ENCODE measurements around the gene PAH.
A peak's percentile ranks its signal among the peaks of the same experiment; 100 is the strongest.
"Not testable (repeated sequence)": the region's sequence is repeated elsewhere in the genome, so short reads cannot be mapped to it uniquely, and the experiment has no call there.

PAH gene

DNA sequence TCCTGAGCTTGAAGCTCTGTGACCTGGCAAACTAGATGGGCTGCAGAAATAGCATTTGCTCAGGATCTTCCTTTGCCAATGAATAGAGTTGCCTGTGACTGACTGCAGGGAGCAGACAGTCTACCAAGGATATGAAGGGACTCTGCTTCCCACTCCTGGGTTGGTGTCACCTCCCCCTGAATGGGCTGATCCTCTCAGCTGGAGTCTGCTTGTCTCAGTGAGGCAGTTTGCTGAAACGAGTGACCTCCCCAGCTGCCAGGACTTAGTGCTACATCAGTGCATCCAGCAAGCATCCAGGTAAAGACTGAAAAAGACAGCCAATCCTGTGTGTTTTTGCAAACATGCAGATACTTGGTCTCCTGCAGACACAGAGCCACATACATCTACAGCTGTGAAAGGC, 28.5 kb downstream of the PAH start:
- DNase-seq = no peak

DNA sequence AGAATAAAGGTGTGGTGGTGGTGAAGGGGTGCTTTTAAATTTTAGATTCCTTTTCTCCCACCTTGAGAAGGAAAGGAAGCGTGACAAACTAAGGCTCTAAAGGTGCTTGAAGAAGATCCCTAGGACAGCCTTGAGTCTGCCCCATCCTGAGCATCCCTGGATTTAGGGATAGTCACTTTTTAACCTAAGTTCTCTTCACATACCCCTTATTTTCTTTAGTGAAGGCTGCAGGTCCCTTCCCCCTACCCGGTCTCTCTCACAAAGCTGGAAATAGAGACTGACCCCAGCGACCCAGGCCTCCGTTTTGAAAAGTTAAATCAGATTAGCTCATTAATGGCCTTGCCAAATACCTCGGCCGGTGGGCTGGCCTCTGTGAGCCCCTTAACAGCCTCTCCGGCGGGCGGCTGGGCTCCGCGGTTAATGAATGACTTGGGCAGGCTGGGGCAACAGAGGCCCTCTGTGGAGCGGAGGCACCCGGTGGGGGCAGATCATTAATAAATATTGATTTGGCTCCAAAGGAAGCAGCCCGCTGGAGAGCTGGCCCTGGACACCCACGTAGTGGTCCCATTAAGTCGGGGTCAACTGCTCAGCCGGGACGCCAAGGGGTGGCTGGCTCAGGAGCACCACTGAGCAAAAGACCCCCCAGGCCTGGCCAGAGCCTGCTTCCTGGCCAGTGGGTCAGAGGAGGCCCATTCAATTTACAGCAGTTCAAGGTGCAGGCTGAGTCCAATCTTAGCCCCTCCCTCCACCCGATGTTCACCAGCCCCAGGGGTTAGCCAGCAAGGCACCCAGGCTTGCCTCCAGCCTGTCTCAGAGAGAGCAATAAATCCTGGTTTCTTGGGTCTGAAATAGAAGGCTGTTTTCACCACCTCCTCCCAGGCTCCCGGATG, 31.8 kb downstream of the PAH start:
- DNase-seq = no peak

DNA sequence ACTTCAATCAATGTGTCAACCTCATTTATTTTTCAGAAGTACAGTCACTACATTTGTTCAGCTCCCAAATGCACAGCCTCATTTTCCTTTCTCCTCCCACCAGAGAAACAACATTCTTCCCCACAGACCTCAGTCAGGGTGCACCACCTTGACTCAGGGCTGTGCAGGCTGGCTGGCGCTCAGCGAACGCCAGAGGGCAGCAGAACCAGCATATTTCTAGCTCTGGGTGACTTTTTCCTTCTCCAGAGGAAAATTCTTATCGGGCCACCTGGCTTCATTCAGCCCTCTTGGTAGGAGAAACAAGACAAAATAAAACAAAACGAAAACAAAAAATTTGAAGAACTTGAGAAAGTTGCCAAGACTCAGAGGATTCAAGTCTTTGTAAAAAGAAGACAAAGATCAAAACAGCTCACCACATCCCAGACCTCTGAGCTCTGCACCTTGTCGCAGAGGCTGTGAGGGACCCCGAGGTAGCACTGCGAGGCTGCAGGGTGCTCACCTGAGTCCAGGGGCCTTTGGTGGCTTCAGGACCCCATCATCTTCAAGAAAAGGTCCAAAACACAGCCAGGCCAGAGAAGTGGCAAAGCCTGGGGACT, 33.7 kb downstream of the PAH start:
- peak; percentile 14 for DNase-seq

DNA sequence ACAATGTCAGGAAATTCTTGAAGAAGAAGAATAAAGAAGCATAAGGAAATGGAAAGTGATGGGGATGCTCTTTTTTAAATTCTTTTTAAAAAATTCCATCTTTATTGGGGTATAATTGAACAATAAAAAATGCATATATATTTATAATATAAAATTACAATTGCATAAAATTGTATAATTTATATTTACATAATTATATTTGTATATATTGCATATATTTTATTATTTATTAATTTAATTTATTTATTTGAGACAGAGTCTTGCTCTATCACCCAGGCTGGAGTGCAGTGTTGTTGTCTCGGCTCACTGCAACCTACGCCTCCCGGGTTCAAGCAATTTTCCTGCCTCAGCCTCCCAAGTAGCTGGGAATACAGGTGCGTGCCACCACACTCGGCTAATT, 36.3 kb downstream of the PAH start:
- DNase-seq = no peak

DNA sequence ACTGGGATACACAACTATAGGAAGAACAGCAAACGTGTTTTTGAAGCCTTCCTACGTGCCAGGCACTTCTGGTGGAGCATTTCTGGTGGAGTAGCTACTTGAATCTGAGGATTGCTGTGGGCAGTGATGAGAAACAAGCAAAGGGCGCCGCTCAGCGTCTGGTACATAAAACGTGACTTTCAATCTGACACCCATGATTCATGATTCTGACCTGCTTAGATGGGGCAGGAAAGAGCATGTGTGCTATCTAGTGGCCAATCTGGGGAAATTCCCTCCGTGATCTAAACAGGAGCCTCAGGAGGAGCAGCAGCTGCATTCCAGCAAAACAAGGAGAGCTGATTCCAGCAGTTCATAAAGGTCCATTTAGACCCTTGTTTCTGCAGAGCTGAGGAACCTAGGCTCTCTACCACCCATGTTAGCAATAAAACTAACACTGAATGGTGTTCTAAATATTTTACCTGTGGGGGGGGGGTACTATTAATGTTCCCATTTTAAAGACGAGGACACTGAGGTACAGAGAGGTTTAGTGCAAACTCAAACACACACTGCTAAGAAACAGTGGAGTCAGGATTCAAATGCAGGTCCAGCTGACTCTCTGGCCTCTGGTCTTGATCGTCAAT, 37.8 kb downstream of the PAH start:
- peak; percentile 89 for DNase-seq

DNA sequence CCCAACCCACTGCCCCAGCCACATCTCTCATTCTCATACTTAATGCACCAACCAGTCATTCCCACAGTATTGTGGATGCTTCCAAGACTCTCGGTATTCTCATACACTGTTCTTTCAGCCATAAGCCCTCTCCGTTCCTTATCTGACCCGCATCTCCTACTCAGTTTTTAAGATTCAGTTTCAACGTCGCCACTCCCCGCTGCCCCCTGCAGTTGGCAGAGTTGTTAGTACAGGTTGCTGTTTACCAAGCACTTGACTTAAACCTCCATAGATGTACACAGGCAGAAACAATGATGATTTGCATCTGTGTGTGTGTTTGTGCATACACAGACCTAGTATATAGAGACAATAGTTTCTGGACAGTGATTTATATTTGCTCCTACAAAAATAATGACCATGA, 40.2 kb downstream of the PAH start:
- no peak for DNase-seq

DNA sequence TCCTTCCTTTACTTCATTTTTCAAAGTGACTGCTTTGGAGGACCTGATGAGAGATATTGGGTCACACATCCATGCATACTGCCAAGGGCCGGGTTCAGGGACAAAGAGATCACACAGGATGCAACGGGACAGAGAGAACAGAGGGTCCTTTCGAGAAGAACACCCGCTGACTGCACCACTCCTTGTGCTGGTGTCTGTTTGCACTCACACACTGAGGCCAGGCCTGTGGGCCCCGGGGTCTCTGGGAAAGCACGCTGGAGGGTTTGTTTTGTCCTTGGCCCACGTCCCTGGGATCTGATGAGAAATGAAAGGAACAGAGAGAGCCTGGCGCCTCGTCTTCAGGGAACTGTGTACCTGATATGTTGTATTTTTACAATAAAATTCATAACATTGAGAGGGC, 42.2 kb downstream of the PAH start:
- DNase-seq = no peak

DNA sequence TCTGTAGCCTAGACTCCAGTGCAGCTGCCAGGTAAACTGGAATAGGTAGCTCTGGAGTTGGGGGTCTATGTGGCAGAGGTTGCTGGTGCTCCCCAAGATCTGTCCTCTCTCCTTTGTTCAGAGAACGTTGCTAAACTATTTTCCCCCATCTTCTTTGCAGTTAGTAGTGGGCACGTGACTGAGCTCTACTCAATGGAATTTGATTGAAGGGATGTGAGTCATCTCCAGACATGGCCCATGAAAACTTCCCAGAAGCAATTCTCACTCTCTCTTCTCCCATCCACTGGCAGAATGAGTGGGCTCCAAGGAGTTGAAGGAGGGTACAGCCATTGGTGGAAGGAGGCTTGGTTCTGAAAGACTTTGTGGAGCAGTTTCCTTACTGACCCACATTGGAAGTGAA, 44.0 kb downstream of the PAH start:
- DNase-seq = no peak

DNA sequence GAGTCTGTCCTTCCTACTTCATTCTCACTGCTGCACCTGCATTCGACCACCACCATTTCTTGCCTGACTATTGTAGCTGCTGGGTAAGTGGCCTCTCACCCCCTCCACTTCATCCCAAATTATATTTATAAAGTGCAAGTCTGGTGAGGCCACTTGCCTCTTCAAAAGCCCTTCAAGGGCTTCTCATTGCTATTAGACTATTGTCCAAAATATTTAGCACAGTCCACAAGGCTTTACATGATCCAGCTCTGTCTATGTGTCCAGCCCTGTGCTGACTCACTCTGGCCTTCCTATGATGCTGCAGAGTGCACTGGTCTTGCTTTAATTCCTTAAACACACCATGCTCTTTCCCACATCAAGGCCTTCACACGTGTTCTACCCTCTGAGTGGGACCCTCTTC, 46.0 kb downstream of the PAH start:
- peak; percentile 77 for DNase-seq

DNA sequence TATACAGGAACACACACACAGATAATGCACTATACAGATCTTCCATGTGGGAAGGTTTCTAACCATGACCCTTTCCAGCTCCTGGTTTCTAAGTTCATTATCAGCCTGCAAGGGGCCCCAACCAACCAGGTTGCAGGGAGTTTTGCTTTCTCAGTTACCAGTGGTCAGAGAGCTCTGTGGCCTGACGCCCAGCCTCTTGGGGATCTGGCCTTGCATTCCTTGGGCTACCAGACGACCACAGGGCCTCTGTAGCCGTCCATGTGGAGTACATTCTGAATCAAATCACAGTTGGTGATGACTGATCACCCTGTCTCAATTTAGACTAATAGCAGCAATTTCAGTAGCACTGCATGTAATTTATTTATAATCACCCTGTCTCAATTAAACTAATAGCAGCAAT, 47.5 kb downstream of the PAH start:
- DNase-seq = no peak

DNA sequence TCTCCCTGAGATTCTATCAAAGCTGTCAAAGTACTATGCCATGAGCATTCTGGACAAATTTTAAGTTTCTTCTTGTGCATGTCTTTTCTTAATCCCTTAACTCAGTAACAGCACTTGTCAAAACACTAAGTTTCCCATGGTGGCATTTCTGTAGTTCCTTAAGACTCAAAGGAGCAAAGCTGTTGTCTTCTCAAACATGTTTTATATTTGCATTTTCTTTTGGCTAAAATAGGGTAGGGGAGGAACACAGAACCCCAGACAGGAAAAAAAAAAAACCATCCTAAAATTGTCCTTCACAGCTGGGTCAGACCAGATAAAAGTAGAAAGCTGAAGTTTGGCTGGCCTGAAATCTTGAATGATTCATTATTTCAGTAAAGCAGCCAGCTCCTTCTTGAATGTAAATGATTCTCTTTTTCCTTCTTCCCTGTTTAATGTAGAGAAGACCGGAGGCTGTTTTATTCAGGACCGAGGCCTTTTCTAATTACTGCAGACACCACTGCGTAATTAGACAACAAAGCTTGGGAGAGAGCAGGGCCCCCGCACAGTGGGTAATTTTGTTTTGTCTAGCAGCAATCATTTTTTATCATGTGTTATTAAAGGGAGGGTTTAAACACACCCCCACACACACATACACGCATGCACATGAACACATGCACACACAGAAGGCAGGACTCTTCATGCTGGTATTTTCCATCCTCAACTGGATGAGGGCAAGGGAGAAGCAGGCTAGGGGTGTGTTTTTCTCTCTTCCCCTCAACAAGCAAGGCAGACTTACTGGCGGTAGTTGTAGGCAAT, 51.0 kb downstream of the PAH start:
- no peak for DNase-seq

DNA sequence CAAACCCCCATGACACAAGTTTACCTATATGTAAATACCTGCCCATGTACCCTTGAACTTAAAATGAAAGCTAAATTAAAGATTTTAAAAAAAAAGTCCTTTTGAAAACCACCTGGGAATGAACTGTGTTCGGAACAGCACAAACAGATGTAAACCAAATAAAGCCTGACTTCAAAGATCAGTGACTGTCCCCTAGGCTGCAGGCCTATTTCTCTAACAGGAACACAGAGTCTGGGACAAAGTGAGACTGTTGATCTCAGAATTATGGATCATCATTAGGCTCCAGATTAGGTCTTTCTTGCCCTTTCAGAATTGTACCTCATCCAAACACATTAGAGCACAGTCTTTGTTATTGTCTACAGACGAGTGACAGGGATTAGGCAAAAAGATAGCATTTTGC, 54.6 kb downstream of the PAH start:
- no peak for DNase-seq

DNA sequence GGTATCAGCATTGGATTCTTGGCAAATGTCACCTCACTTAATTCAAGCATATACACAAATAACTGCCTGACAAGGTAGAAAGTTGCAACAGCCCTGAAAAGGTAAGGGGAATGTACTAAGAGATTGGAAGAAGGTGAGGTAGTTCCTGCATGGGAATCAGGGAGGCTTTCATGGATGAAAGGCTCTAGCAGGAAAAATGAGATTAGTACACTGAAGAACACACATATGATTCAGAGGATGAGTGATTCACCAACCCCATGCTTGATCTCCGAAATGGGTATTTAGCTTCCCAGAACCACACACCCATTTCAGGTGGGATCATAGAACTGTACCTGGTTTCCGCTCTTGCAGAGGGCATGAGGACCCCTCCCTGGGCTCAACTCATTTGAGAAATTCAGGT, 65.8 kb downstream of the PAH start:
- no peak for DNase-seq

DNA sequence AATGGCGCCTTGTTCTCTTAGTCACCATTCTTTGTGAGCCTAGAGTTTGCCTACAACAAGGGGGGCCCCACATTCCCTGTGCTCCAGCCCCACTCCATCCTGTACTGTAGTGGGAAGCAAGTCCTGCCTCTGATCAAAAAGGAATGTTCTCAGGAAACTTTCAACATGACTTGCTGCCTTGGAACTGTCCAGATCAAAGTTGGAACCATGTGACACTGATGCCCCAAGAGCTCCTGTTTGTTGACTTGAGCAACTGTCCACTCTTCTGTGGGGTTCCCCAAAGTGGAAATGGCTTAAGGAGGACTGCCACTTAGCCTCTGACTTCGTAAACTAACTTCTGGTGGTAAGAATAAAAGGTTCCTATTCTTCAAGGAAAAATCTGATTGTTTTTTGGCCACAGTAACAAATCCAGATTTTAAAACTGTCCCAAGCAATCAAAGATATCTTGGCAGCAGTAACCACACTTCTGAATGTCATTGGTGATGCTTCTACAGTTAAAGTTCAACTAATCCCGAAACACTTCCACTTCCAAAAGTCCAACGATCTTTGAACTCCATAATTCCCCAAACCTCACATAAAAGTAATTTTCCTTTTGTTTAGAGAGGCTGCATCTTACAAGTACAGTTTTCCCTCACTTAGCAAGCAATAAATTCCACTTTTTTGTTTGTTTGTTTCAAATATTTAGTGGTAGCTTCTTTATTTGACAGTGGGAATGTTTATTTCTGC, 67.2 kb downstream of the PAH start:
- no peak for DNase-seq

DNA sequence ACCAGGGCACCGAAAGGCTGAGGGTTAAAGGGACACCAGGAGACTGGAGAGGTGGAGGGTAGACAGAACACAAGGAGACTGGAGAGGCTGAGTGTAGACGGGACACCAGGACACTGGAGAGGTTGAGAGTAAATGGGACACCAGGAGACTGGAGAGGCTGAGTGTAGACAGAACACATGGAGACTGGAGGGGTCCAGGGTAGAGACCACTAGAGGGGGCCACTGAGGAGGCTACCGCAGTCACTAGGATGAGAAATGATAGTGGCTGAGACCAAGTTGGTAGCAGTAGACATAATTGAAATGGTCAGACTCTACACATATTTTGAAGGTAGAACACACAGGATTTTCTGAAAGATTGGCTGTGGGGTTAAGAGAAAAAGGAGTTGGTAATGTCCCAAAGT, 68.2 kb downstream of the PAH start:
- no peak for DNase-seq

DNA sequence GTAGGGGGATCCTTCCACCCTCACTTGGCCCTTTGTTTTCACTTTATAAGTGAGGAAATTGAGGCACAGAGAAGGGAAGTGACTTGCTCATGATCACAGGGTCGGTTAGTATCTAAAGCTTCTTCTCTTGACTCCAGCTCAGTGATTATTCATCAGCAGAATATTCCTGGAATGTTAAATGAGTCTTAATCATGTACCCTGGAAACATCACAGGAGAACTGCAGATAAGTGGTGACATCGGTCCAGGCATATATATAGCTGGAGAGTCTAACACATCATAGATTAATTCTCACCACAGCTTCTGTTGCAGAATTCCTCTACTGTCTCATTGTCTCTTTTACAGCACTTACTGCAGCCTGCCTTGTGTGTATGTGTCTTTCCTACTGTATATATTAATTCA, 69.9 kb downstream of the PAH start:
- no peak for DNase-seq

DNA sequence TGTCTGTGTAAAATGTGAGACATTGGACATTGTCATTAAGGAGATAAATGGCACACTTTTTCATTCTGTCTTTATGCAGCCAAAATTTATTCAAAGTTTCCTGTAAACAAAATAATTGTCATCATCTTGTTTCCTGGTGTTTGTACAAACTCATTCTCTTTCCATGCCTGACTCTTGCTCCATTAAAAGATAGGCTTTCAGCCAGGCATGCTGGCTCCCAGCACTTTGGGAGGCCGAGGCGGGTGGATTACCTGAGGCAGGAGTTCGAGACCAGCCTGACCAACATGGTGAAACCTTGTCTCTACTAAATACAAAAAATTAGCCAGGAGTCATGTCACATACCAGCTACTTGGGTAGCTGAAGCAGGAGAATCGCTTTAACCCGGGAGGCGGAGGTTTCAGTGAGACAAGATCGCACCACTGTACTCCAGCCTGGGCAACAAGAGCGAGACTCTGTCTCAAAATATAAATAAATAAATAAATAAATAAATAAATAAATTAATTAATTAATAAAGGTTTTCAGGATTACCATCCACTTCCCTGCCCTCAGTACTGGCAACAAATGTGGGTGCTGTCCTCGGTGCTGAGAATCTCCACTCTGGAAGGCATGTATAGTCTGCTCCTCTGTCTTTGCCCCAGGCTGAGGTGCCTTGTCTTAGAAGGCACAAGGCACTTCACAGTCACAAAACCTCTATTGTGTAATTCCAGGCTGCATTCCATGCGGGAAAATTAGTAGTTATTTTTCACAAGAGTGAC, 83.2 kb downstream of the PAH start:
- DNase-seq = no peak

DNA sequence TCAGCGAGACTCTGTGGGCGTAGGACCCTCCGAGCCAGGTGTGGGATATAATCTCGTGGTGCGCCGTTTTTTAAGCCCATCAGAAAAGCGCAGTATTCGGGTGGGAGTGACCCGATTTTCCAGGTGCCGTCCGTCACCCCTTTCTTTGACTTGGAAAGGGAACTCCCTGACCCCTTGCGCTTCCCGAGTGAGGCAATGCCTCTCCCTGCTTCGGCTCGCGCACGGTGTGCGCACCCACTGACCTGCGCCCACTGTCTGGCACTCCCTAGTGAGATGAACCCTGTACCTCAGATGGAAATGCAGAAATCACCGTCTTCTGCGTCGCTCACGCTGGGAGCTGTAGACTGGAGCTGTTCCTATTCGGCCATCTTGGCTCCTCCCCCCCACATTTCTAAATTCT, 84.2 kb downstream of the PAH start:
- DNase-seq = not testable (repeated sequence)

DNA sequence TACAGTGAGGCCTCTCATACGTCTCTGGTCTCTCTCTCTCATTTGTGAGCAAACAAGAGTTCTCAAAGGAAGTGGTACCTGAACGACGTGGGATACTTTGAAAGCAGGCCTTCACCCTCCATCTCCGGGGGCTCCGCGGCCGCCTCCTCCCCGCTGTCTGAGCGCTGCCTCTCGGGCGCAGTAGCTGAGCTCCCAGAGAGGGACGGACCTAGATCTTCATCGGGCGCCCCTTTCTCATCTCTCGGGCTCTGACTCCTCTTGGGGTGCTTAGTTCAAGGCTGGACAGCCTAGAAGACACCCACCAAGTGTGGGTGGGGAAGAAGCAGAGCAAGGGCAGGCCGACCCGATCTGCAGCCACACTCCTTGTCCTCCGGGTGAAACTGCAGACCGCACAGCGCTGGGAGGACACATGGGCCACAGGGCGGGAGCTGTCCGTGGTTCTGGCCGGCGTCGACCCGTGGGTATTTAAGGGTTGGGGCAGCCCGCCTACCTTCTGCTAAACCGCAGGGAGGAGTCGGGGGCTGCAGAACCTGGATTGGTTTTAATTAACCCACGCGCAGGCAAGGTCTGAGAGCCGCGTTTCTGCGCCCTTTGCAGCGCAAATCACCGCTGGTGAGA, 92.7 kb downstream of the PAH start:
- no peak for DNase-seq

DNA sequence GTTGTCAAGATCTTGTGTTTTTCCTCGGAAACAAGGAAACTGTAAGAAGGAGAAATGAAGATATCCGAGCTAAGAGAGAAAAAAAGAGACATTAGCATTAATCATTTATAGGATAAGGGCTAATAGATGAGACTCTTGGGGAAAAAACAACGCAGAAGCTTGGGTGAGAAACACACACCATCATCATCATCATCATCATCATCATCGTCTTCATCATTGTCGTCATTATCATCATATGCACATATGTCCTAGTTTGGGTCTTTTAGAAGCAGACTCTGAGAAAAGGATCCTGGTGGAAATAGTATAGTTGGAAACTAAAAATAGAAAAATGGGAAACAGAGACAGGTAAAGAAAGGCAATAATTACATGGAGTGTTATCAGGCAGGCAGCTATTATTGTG, 95.9 kb downstream of the PAH start:
- no peak for DNase-seq

DNA sequence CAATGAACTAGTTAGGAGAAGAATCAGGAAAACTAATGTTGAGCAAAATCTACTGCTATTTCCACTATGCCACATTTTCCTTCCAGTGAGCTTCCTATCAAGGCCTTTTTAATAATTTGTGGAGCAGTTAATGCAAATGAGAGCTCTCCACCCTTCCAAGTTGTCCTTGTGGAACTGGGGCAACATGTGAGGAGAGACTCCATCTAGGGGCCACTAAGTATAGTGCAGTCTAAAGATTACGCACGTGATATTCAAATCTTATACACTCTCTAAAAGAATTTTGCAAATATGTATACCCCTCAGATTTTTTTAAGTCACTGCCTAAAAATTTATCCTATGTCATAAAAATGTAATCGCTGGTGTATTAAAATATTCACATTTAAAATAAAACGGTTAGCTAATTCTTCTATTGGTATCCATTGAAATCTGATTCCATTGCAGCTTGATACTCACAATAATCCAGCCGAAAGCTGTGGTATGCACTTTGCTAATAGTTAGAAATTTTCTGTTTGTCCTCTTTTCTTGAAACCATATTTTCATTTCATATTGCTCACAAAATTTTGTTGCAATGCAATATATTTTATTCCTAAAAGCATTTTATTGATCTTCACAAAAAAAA, 100.1 kb downstream of the PAH start:
- no peak for DNase-seq

Data from DMS79 (cell line).